Measurements from ENCODE around the gene EFHD2.

Gene EFHD2

DNA sequence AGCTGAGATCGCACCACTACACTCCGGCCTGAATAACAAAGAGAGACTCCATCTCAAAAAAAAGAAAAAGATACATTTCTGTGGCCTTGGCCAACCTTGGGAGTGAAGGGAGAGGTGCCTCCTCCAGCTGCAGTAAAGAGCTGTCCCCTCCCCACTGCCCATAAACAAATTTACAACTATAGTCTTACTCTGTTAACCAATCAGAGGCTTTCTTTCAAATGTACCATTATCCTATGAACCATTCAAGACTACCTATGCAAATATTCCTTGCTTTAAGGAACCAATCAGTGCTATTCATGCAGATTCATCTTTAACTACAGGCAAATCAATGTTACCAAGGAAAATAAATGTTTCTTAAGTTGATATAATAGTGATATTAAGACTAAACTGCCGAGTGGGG lies 67.2 kb downstream of the EFHD2 start:
- no peak for DNase-seq (ENCODE audit: low spot score)

DNA sequence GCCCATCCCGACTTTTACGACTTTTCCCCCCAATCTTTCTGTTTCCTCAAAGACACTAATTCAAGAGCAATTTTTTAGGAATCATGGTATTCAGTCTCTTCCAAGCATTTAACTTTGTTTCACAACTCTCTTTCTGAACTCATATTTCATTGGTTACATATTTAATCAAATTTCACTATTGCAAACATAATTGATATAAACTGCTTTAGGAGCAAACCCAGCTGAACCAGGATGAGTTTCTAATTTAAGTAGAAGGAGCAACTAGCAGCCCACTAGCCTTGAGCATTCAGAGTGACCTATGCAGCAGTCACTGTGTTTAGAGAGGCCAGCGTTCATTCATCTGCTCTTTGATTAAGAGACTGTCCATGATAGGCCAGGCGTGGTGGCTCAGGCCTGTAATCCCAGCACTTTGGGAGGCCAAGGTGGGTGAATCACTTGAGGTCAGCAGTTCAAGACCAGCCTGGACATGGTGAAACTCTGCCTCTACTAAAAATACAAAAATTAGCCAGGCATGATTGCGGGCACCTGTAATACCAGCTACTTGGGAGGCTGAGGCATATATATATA lies 68.0 kb downstream of the EFHD2 start:
- no peak for DNase-seq (ENCODE audit: low spot score)

Data from left forelimb (tissue), 1 donor.